ENCODE results near the gene TLK1. TPM values are rescaled to one million over a fixed set of nuclear protein-coding genes. Genes with fewer than 3 reads are reported as not detected.

Gene TLK1
- total and polyA plus RNA-seq, 9 of the 15 experiments (the other 6 are each of a cell fraction or from before 2014, with no cell fraction given) = 20.2 to 101 (median 40.5) TPM

GRCh38 chr2:171169333-171169732 is 8.6 kb upstream of the TLK1 start:
- in situ Hi-C loops (cut with MboI) (no loop called here), intact Hi-C loops (cut with micrococcal nuclease) (no loop called here)
- Histone ChIP-seq H4K20me1 (replicated peaks; ENCODE audit: control insufficient read depth, insufficient read depth, low read length) (no peaks in the 10 kb centered on the region), H3K4me1 (replicated peaks in 1 of 2; ENCODE audit: control insufficient read depth in 2 of 2, insufficient read depth in 2 of 2, low read length in 2 of 2) (no peaks in the 10 kb centered on the region; a peak in 1 of 5 replicates), H3K4me2 (ENCODE audit: insufficient read depth, low read length) (no peak overlapping the region), H3K9me1 (ENCODE audit: control insufficient read depth, insufficient read depth, low read length) (no peaks in the 10 kb centered on the region), H3K36me3 (ENCODE audit: control insufficient read depth, insufficient read depth, low read length) (no peaks in the 10 kb centered on the region), H3K9ac (ENCODE audit: insufficient read depth in 1 of 2, low read depth in 2 of 2, low read length in 2 of 2) (no peak overlapping the region), H2AFZ (ENCODE audit: low read depth, low read length) (no peak overlapping the region), H3K4me3 (no peak overlapping the region), H3K79me2 (ENCODE audit: control insufficient read depth, insufficient read depth, low read length) (no peaks in the 10 kb centered on the region), H3K9me3 (replicated peaks; ENCODE audit: control insufficient read depth, insufficient read depth, low read depth, low read length) (no peaks in the 10 kb centered on the region), H3K27ac (ENCODE audit: extremely low read depth, low read depth, low read length) (no peak overlapping the region), H3K27me3 (ENCODE audit: control insufficient read depth in 2 of 2, insufficient read depth in 2 of 2, low read length in 2 of 2) (no peaks in the 10 kb centered on the region)
- 0% methylated on average over 2 of the region's 2 CpGs for WGBS (ENCODE audit: insufficient coverage, low coverage, missing lambda C conversion rate)
- TF ChIP-seq WHSC1 (IDR thresholded peaks at IDR 0.05; ENCODE audit: low read length) (no peak), HLTF (IDR thresholded peaks at IDR 0.05) (no peak), EHMT2 (IDR thresholded peaks at IDR 0.05) (no peak), ZNF165 (CRISPR knock-in tag; IDR thresholded peaks at IDR 0.05; ENCODE audit: borderline replicate concordance) (no peak), E2F8 (IDR thresholded peaks at IDR 0.05; ENCODE audit: low read depth, partially characterized antibody) (no peak), L3MBTL2 (IDR thresholded peaks at IDR 0.05) (no peak), RBBP5 (IDR thresholded peaks at IDR 0.05; ENCODE audit: borderline replicate concordance, insufficient read depth, low read length, poor library complexity, severe bottlenecking) (no peak), ERF (CRISPR knock-in tag; IDR thresholded peaks at IDR 0.05) (no peak), ZNF143 (CRISPR knock-in tag; IDR thresholded peaks at IDR 0.05) (no peak), KAT7 (CRISPR knock-in tag; IDR thresholded peaks at IDR 0.05; ENCODE audit: borderline replicate concordance) (no peak), KLF6 (CRISPR knock-in tag; IDR thresholded peaks at IDR 0.05; ENCODE audit: borderline replicate concordance) (no peak), FOSL1 (tag; conservative IDR thresholded peaks at IDR 0.05) (no peak), ASH1L (IDR thresholded peaks at IDR 0.05; ENCODE audit: borderline replicate concordance, low read depth, partially characterized antibody) (no peak), MCM2 (IDR thresholded peaks at IDR 0.05; ENCODE audit: low read depth) (no peak), TARDBP (IDR thresholded peaks at IDR 0.05) (no peak), ESRRA (IDR thresholded peaks at IDR 0.05; ENCODE audit: borderline replicate concordance, low read depth) (no peak)
- no peak for FAIRE-seq
- CTCF ChIA-PET (ENCODE audit: low intra/inter-chr PET ratio) = interaction anchor here (0.6 kb wide), 1 partner anchor 773 kb away, joined by 3 read pairs; no protein-coding TSS in a partner anchor
- no peak for ATAC-seq
- POLR2A ChIA-PET = no interaction called here
- BruUV-seq (replicated peaks) = no TSS peak
- no peak for DNase-seq (ENCODE audit: extremely low read depth in 1 of 4, low spot score in 3 of 4)

Data from K562 (cell line).